ENCODE measurements around the gene ZBTB7C.

The ZBTB7C gene

GRCh38 chr18:48348739-48349138, 60.4 kb downstream of the ZBTB7C start:
- DNase-seq = no peak

- no peak for DNase-seq
These were observed 61.3 kb downstream of the ZBTB7C start for GRCh38 chr18:48347756-48348326.

DNA sequence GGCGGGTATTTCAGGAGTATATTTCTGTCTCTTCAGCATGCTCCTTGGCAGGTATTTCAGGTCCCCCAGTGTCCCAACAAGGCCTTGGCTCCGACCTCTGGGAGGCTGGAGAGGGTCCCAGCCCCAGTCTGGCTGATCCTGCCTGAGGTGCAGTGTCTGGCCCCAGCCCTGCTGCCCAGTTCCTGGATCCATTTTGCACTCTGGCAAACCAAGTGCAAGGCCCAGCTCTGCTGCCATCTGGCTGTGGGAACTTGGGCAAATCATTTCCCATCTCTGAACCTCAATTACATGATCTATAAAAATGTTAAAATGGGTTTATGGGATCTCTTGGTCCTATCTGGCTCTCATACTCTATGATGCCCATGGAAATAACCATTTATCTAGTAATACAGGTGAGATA, 63.6 kb downstream of the ZBTB7C start:
- DNase-seq = no peak

GRCh38 chr18:48342581-48342980, 66.6 kb downstream of the ZBTB7C start:
- no peak for DNase-seq

DNA sequence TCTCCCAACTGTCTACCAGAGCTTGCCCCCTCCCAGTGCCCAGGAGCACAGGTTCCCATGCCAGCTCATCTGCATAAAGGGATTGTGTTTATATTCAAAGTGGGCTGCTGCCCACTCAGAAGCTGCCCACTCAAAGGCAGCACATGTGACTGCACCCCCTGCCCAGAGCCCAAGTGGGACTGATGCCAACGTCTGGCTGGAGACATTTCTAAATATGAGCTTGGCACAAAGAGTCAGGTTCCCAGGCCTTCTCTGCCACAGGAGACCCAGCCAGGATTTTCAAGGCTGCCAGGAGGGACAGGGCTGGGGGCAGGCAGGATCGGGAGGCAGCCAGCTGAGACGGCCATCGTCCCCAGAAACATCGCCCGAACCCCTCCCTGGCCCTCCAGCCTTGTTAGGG, 67.1 kb downstream of the ZBTB7C start:
- DNase-seq = no peak

DNA sequence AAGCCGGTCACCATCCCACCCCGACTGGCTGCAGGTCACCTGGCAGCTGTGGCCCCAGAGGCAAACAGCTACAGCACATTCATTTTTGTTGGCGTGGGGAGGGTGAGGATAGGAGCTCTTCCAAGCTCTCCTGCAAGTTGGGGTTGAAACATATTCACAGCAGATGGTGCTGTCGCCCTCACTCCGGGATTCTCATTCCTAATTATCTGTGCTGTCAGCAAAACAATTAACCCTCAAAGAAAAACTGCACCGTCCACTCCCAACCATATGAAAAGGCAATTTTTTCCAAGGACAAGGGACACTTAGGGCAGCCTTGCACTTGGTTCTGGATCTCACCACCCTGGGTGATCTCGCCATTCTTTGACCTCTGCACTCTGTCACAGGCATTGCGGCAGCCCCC, 68.6 kb downstream of the ZBTB7C start:
- DNase-seq = no peak

- DNase-seq = no peak
These were observed 69.5 kb downstream of the ZBTB7C start for GRCh38 chr18:48339692-48340091.

DNA sequence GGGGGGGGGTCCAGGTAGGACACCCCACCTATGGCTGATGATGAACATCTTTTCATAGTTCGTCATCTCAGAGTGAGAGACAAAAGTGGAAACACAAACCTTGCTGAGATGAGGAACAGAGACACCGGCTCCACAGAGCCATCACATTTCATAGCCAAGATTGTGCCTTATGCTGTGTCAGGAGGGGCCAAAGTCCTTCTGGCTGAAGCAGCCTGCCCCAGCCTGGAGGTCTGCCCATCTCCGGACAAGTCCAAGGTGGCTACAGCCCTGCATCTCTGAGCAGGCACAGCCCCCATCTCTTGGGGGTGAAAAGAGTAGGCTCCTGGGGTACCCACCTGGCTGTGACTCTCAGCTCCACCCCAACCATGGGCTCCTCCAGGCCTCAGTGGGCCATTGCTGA, 70.3 kb downstream of the ZBTB7C start:
- DNase-seq = no peak

- DNase-seq = no peak
These were observed 72.1 kb downstream of the ZBTB7C start for GRCh38 chr18:48337053-48337452.

DNA sequence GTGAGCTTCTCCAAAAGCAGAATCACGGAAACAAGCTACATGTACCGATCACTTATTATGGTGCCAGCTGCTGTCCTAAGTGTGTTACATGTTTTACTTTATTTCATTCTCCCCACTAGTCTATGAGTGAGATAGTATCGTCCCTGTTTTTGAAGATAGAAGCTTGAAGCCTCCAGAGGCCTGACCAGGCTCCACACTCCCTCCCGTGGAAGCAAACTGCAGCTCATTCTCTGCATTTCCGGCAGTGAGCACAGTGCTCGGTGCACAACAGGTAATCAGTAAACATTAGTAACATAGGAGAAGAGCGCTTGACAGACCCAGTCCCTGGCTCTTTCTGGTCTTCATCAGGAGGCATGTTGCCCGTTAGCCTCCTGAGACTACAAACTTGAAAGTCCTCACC, 72.9 kb downstream of the ZBTB7C start:
- DNase-seq = no peak

DNA sequence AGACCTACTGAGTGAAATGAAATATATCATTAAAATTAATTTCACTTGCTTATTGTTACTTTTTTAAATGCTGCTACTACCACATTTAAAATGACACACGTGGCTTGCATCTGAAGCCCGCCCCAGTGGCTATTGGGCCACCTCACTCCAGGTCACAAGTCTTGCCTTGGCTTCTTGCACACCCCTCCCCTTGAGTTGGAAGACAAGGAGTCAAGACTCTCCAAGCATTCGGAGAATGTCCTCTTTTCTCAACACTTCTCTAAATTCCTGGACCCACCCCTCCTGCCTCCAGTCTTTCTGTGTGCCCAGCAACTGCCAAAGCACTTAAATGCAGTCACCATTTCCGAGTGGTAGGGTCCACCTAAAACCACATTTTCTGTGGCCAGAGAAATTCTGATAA, 73.4 kb downstream of the ZBTB7C start:
- DNase-seq = no peak

- no peak for DNase-seq
These were observed 74.3 kb downstream of the ZBTB7C start for GRCh38 chr18:48334845-48335244.

DNA sequence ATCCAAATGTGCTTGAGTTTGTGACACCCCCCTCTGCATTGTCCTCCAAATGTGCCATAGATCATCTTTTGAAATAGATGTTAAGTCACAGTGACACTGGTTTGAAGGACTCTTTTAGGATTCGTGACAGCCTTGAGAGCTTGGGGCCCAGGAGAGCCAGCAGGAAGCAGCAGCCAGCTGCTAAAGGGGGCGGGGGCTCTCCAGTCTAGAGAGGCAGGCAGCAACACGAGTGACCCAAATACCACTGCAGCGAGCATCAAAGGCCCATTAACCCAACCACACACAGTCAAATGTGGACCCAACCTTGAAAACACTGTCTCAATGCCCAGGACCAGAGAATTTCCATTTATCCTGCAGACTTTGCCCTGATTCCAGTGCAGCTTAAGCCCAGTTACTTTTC, 75.6 kb downstream of the ZBTB7C start:
- DNase-seq = no peak

DNA sequence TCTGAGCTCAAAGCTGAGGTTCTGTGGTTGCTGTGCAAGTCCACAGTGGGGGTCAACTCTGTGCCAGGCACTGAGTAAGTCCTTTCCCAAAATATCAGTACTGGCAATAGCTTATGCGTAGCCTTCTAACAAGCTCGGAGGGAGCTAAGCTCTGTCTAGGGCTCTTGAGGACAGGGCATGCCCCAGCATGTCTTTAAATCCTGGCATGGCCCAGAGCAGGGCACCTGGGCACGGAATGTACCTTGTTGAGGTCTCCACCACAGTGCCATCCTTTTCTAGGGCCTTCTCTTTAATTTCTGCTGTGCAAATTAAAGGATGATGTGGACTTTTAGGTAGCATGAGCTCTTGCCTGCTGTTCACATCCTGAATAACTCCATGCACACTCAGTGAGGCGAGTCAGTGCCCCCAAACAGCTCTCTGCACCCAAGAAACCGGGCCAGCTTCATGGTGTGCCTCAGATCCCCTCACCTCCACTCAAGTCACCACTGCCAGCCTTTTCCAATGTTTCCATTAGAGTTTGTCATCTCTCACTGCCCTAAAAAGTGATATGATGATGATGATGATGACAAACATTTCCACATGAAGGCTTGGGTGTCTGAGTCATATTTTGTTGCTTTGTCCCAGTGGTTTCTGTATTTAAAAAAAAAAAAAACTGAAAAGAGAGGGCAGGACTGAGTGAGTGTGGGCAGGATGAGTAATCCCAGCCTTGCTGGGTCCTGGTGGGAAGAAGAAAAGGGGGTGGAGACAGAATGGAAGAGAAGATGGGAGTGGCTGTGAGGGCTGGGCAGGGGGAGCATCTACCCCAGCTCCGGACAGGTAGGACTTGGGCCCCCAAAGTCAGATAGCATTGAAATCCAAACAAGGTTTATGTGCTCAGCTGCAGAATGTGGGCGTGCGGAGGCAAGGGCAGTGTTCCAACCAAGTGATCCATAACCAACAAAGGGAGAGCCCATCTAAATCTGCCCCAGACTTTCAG, 78.9 kb downstream of the ZBTB7C start:
- no peak for DNase-seq

GRCh38 chr18:48328473-48329210, 80.5 kb downstream of the ZBTB7C start:
- DNase-seq = no peak

- no peak for DNase-seq
These were observed 82.1 kb downstream of the ZBTB7C start for GRCh38 chr18:48326901-48327675.

- no peak for DNase-seq
These were observed 84.0 kb downstream of the ZBTB7C start for GRCh38 chr18:48325115-48325665.

DNA sequence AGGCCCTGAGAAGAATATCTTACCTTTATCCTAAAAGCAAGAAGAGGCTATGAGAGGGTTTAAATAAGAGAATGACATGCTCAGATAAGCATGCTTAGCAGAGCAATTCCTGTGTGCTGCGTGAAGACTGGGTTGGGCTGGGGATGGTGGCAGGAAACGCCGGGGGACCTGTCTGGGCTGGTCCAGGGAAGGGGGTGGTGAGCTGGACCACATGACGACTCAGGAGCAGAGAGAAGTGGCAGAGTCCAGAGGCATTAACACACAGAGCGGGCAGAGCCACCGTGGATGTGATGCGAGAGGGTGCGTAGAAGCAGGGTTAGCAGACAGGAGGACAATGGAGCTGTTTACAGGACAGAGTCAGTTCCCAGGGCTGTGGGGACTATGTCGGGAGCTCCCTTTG, 84.5 kb downstream of the ZBTB7C start:
- no peak for DNase-seq

DNA sequence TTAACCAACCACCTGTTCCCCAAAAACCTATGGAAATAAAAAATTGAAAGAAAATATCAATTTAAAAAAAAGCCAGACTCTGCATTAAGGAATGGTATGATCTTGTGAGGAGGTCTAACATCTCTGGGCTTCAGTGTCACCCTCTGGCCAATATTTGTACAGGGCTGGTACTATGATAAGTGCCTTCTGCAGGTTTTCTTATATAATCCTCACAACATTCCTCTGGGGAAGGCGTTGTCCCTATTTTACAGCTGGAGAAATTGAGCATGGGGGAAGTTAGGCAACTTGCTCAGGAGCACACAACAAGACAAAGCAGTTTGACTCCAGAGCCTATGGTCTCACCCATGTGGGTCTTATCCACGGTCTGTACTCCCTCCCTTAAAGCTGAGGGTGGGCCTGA, 86.0 kb downstream of the ZBTB7C start:
- DNase-seq = no peak

GRCh38 chr18:48321536-48321935, 87.6 kb downstream of the ZBTB7C start:
- DNase-seq = no peak

DNA sequence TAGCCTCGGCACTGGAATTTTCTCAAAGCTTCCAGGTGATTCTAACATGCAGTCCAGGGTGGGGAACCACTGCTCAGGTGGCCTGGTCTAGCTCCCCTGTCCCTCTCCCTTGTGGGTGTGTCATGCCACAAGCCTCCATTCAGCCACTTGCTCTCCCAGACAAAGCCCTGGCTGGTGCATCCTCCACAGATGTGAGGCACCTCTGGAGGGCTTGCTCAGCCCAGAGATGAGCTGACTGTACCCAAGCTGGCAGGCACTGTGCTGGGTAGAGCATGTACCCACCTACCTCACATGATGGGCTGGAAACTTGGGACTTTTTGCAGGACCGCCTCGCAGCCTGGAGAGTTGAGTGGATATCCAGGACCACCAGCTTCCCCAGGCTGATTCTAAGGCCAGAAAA, 88.1 kb downstream of the ZBTB7C start:
- DNase-seq = no peak

- no peak for DNase-seq
These were observed 88.6 kb downstream of the ZBTB7C start for GRCh38 chr18:48320639-48320945.

Data from activated CD8-positive, alpha-beta memory T cell treated with anti-CD3 and anti-CD28 coated beads, Interleukin-2, amount 50 U/mL, for 4 hours (primary cell).